Gastroesophageal sphincter (tissue), 2 donors: Measurements from ENCODE around the gene CUBN.

Experiments
- POLR2A ChIP-seq, 2 donors: fragments of 450-650 bp; IDR thresholded peaks; one replicate each; pipeline ENCODE4 v1.6.1; 2017; ENCODE audit warnings: antibody characterized with exemption in 2 of 2, mild to moderate bottlenecking in 2 of 2, moderate library complexity in 1 of 2
- POLR2AphosphoS5 ChIP-seq: sonication (generic); formaldehyde crosslinking; IDR thresholded peaks from one replicate; pipeline ENCODE4 v1.6.1; 2017; ENCODE audit warnings: antibody characterized with exemption

GRCh38 chr10:17077890-17078289 lies 51.7 kb downstream of the CUBN start:
- TF ChIP-seq POLR2AphosphoS5 (no peak), POLR2A (IDR thresholded peaks at IDR 0.05) (no peak)
